Thymus (tissue), 11 donors: ENCODE measurements around the gene SCN10A. TPM values are rescaled to one million over a fixed set of nuclear protein-coding genes. Genes with fewer than 3 reads are reported as not detected.

Source experiments
- DNase-seq, 9 donors: peaks; one replicate each; pipeline ENCODE4 v3.0.0-alpha.2; 2013; ENCODE audit warnings: low spot score in 9 of 9, low read depth in 6 of 9, missing footprints in 1 of 9
- H3K27ac ChIP-seq, 2 donors: one replicate each; pipeline ENCODE4 v1.5.1; 2013; ENCODE audit warnings: control low read depth in 1 of 2, low read depth in 1 of 2, low read length in 1 of 2, mild to moderate bottlenecking in 1 of 2, moderate library complexity in 1 of 2
- H3K27me3 ChIP-seq, 2 donors: one replicate each; pipeline ENCODE4 v1.5.1; 2013; ENCODE audit warnings: low read length in 1 of 2; ENCODE audit not compliant: control insufficient read depth in 2 of 2, insufficient read depth in 1 of 2
- H3K36me3 ChIP-seq, 2 donors: one replicate each; pipeline ENCODE4 v1.5.1; 2013; ENCODE audit warnings: low read length in 1 of 2, mild to moderate bottlenecking in 1 of 2, moderate library complexity in 1 of 2; ENCODE audit not compliant: control insufficient read depth in 2 of 2, insufficient read depth in 2 of 2
- H3K4me1 ChIP-seq, 2 donors: one replicate each; pipeline ENCODE4 v1.5.1; 2013; ENCODE audit warnings: low read length in 2 of 2; ENCODE audit not compliant: control insufficient read depth in 2 of 2, insufficient read depth in 2 of 2
- H3K4me3 ChIP-seq, 2 donors: one replicate each; pipeline ENCODE4 v1.5.1; 2013; ENCODE audit warnings: low read length in 2 of 2, control low read depth in 1 of 2, mild to moderate bottlenecking in 1 of 2
- H3K9me3 ChIP-seq, 2 donors: one replicate each; pipeline ENCODE4 v1.5.1; 2013; ENCODE audit warnings: low read length in 1 of 2, mild to moderate bottlenecking in 1 of 2; ENCODE audit not compliant: control insufficient read depth in 2 of 2, insufficient read depth in 1 of 2
- WGBS: extraction: QIAGEN DNeasy Blood & Tissue Kit; methylation state at CpG from one replicate; pipeline ENCODE4 v1.1.7; 2013; 5-methylcytosine and 5-hydroxymethylcytosine counted together
- polyA plus RNA-seq: library from polyadenylated mRNA; stranded (reverse); fragments of 200-250 nt; gene quantifications from one replicate; pipeline ENCODE4 v1.2.3, GENCODE V29; 2013
- total RNA-seq: library from RNA; stranded (reverse); fragments of 120-200 nt; gene quantifications from one replicate; pipeline ENCODE4 v1.2.4, GENCODE V29; 2013
- donor health status: healthy.

Gene SCN10A
- total and polyA plus RNA-seq, 2 donors, result 0.02 TPM; not detected in 1

GRCh38 chr3:38690185-38690584 lies 125.8 kb downstream of the SCN10A start:
- no peaks in the 10 kb centered on the region for H3K36me3 ChIP-seq
- no peaks in the 10 kb centered on the region for H3K27me3 ChIP-seq
- DNase-seq, result no peak
- H3K27ac ChIP-seq, result no peak overlapping the region
- no peaks in the 10 kb centered on the region for H3K9me3 ChIP-seq
- WGBS, result 72% methylated on average over 2 of the region's 2 CpGs
- H3K4me1 ChIP-seq, result no peaks in the 10 kb centered on the region
- no peak overlapping the region for H3K4me3 ChIP-seq

GRCh38 chr3:38689774-38690173 lies 126.2 kb downstream of the SCN10A start:
- WGBS, result 96% methylated on average over 3 of the region's 3 CpGs

GRCh38 chr3:38689346-38689745 lies 126.7 kb downstream of the SCN10A start:
- Histone ChIP-seq H3K27ac (no peak overlapping the region), H3K27me3 (no peaks in the 10 kb centered on the region), H3K9me3 (no peaks in the 10 kb centered on the region), H3K4me3 (no peak overlapping the region), H3K36me3 (no peaks in the 10 kb centered on the region), H3K4me1 (no peaks in the 10 kb centered on the region)
- no peak for DNase-seq
- WGBS, result 95% methylated on average over 4 of the region's 4 CpGs

More at GRCh38 chr3:38689774-38690173, 126.2 kb downstream of the SCN10A start:
- Histone ChIP-seq H3K9me3 (no peaks in the 10 kb centered on the region), H3K27ac (no peak overlapping the region), H3K4me3 (no peak overlapping the region), H3K27me3 (no peaks in the 10 kb centered on the region), H3K4me1 (no peaks in the 10 kb centered on the region), H3K36me3 (no peaks in the 10 kb centered on the region)
- no peak for DNase-seq

GRCh38 chr3:38687321-38687720 lies 128.7 kb downstream of the SCN10A start:
- no peaks in the 10 kb centered on the region for H3K4me1 ChIP-seq
- H3K27me3 ChIP-seq, result no peaks in the 10 kb centered on the region
- no peak overlapping the region for H3K4me3 ChIP-seq
- no peak overlapping the region for H3K27ac ChIP-seq
- no peak for DNase-seq
- H3K9me3 ChIP-seq, result no peaks in the 10 kb centered on the region
- WGBS, result 81% methylated on average over 2 of the region's 2 CpGs
- H3K36me3 ChIP-seq, result no peaks in the 10 kb centered on the region

GRCh38 chr3:38684546-38684945 lies 131.5 kb downstream of the SCN10A start:
- 15% methylated on average over 5 of the region's 5 CpGs for WGBS
- no peak overlapping the region for H3K27ac ChIP-seq
- peaks cover 0 to 2% of the 10 kb centered on the region in 2 donors for H3K27me3 ChIP-seq
- H3K4me1 ChIP-seq, result no peaks in the 10 kb centered on the region
- no peak overlapping the region for H3K4me3 ChIP-seq
- H3K9me3 ChIP-seq, result no peaks in the 10 kb centered on the region
- DNase-seq, result no peak
- H3K36me3 ChIP-seq, result no peaks in the 10 kb centered on the region

GRCh38 chr3:38669668-38670067 lies 146.3 kb downstream of the SCN10A start:
- no peaks in the 10 kb centered on the region for H3K4me1 ChIP-seq
- no peak overlapping the region for H3K4me3 ChIP-seq
- 74% methylated on average over 4 of the region's 4 CpGs for WGBS
- DNase-seq, result no peak
- no peaks in the 10 kb centered on the region for H3K36me3 ChIP-seq
- no peaks in the 10 kb centered on the region for H3K9me3 ChIP-seq
- H3K27me3 ChIP-seq, result no peaks in the 10 kb centered on the region
- H3K27ac ChIP-seq, result no peak overlapping the region

GRCh38 chr3:38662544-38662943 lies 153.5 kb downstream of the SCN10A start:
- 89% methylated on average over 4 of the region's 4 CpGs for WGBS
- Histone ChIP-seq H3K9me3 (peaks cover 0 to 8% of the 10 kb centered on the region in 2 donors), H3K36me3 (no peaks in the 10 kb centered on the region), H3K27ac (no peak overlapping the region), H3K27me3 (peaks cover 0 to 18% of the 10 kb centered on the region in 2 donors), H3K4me3 (no peak overlapping the region), H3K4me1 (no peaks in the 10 kb centered on the region)
- no peak for DNase-seq

- WGBS, result 56% methylated on average over 9 of the region's 9 CpGs
- no peaks in the 10 kb centered on the region for H3K4me1 ChIP-seq
Observed at GRCh38 chr3:38658841-38659240, 157.2 kb downstream of the SCN10A start.

GRCh38 chr3:38657369-38657768 lies 158.6 kb downstream of the SCN10A start:
- 78% methylated on average over 5 of the region's 5 CpGs for WGBS
- Histone ChIP-seq H3K27me3 (peaks cover 5 to 36% of the 10 kb centered on the region in 2 donors), H3K36me3 (no peaks in the 10 kb centered on the region), H3K9me3 (peaks cover 1 to 6% of the 10 kb centered on the region in 2 donors), H3K4me1 (no peaks in the 10 kb centered on the region), H3K4me3 (no peak overlapping the region), H3K27ac (no peak overlapping the region)
- DNase-seq, result no peak

More at GRCh38 chr3:38658841-38659240, 157.2 kb downstream of the SCN10A start:
- Histone ChIP-seq H3K9me3 (peaks cover 0 to 8% of the 10 kb centered on the region in 2 donors), H3K36me3 (no peaks in the 10 kb centered on the region), H3K27me3 (peaks cover 2 to 33% of the 10 kb centered on the region in 2 donors), H3K4me3 (no peak overlapping the region), H3K27ac (no peak overlapping the region)
- no peak for DNase-seq
